ENCODE results near the gene CASKIN2. TPM values are rescaled to one million over a fixed set of nuclear protein-coding genes. Genes with fewer than 3 reads are reported as not detected.

CASKIN2 gene
- total RNA-seq, 2 donors from 2014 or later = 2.9 to 5.4 TPM

DNA sequence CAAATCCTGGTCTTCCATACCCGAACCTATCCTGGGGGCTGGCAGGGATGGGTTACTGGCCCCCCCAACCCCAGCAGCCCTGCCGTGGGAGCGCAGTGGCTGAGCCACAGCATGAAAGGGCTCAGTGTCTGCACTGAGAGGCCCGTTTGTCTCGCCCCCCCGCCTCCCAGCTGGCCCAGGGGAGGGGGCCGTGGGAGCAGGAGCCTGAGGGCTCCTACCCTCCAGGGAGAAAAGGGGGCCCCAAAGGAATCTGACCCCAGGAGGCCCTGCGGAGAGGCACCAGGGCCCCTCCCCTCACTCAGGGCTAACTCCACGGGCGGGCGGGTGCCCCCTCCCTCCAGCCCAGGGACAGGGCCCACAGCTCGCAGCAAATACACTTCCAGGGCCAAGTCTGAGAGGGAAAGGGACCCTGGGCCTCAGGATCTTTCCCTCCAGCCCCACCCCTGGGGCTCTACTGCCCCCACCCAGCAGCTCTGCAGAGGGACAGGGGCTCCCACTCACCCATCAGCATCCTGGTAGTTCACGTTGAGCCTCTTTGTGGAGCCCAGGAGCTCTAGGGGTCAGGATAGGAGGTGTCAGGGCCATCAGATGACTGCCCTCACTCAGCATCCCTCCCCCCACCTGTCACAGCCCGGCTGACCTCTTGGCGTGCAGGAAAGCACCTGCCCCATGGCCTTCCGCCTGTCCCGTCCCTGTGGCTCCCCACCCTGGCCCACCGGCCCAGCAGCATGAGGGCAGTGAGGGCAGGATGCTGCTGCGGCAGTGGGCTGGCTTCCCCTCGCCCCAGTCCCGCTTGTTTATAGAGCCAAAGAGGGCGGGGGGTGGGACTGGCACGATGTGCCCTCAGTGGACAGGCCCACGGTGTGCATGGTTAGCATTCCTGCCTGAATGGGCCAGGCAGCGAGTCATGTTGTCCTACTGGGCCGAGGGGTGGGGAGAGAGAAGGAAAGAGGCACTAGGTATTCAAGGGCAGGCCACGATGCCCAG is 7.3 kb downstream of the CASKIN2 start:
- Mint-ChIP-seq H3K4me3 (no peak overlapping the region), H3K4me1 (no peaks in the 10 kb centered on the region), H3K27me3 (no peaks in the 10 kb centered on the region), H3K27ac (no peak overlapping the region), H3K36me3 (ENCODE audit: low read depth) (no peaks in the 10 kb centered on the region), H3K9me3 (no peaks in the 10 kb centered on the region)
- no peak for ATAC-seq (replicated peaks)

DNA sequence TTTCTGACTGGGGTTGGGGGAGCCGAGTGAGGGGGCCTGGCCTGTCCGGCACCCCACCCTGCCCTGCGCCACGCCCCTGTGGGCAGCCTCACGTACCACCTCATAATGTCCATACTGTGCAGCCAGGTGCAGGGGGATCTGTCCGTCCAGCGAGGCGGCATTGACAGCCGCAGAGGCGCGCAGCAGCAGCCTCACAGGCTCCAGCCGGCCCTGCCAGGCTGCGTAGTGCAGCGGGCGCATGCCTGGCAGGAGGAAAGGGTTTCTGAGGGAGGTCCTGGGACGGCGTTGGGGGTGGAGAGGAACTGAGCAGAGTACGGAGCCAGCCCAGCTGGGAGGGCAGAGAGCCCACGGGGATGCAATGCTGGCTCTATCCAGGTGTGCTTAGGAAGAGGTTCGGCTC is 8.4 kb downstream of the CASKIN2 start:
- Mint-ChIP-seq H3K4me1 (no peaks in the 10 kb centered on the region), H3K9me3 (no peaks in the 10 kb centered on the region), H3K36me3 (ENCODE audit: low read depth) (no peaks in the 10 kb centered on the region), H3K27ac (no peak overlapping the region), H3K4me3 (no peak overlapping the region), H3K27me3 (no peaks in the 10 kb centered on the region)
- ATAC-seq (replicated peaks) = no peak

GRCh38 chr17:75506134-75506533 is 9.2 kb downstream of the CASKIN2 start:
- Mint-ChIP-seq H3K9me3 (no peaks in the 10 kb centered on the region), H3K27me3 (no peaks in the 10 kb centered on the region), H3K27ac (no peak overlapping the region), H3K36me3 (ENCODE audit: low read depth) (no peaks in the 10 kb centered on the region), H3K4me1 (no peaks in the 10 kb centered on the region), H3K4me3 (no peak overlapping the region)
- no peak for ATAC-seq (replicated peaks)

GRCh38 chr17:75505640-75506039 is 9.7 kb downstream of the CASKIN2 start:
- H3K9me3 Mint-ChIP-seq = no peaks in the 10 kb centered on the region

DNA sequence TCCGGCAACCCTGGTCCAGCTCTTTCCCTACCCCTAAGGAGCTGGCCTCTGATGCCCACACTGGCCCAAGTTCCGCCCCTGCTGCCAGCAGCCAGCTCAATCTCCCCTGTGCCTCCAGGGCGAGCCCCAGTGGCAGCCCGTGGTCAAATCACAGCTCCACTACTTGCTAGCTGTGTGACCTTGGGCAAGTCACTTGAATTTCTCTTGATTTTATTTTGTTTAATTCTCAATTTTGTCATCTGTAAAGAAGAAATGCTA is 10.3 kb downstream of the CASKIN2 start:
- Mint-ChIP-seq H3K4me3 (no peak overlapping the region), H3K27me3 (no peaks in the 10 kb centered on the region)

More at GRCh38 chr17:75505640-75506039, 9.7 kb downstream of the CASKIN2 start:
- H3K4me3 Mint-ChIP-seq = no peak overlapping the region
- H3K27ac Mint-ChIP-seq = no peak overlapping the region
- no peaks in the 10 kb centered on the region for H3K4me1 Mint-ChIP-seq
- H3K36me3 Mint-ChIP-seq (ENCODE audit: low read depth) = no peaks in the 10 kb centered on the region
- no peaks in the 10 kb centered on the region for H3K27me3 Mint-ChIP-seq
- ATAC-seq (replicated peaks) = no peak

GRCh38 chr17:75504347-75505151 is 10.8 kb downstream of the CASKIN2 start:
- no peaks in the 10 kb centered on the region for H3K27me3 Mint-ChIP-seq
- H3K9me3 Mint-ChIP-seq = no peaks in the 10 kb centered on the region
- no peak overlapping the region for H3K4me3 Mint-ChIP-seq
- no peaks in the 10 kb centered on the region for H3K36me3 Mint-ChIP-seq (ENCODE audit: low read depth)
- ATAC-seq (replicated peaks) = peak; percentile 61
- H3K4me1 Mint-ChIP-seq = no peaks in the 10 kb centered on the region
- no peak overlapping the region for H3K27ac Mint-ChIP-seq

More for the DNA sequence above, 10.3 kb downstream of the CASKIN2 start:
- H3K9me3 Mint-ChIP-seq = no peaks in the 10 kb centered on the region
- H3K27ac Mint-ChIP-seq = no peak overlapping the region
- ATAC-seq (replicated peaks) = no peak
- H3K4me1 Mint-ChIP-seq = no peaks in the 10 kb centered on the region
- no peaks in the 10 kb centered on the region for H3K36me3 Mint-ChIP-seq (ENCODE audit: low read depth)

- no peaks in the 10 kb centered on the region for H3K36me3 Mint-ChIP-seq (ENCODE audit: low read depth)
- H3K4me1 Mint-ChIP-seq = no peaks in the 10 kb centered on the region
- no peak for ATAC-seq (replicated peaks)
- H3K9me3 Mint-ChIP-seq = no peaks in the 10 kb centered on the region
- no peak overlapping the region for H3K4me3 Mint-ChIP-seq
- H3K27ac Mint-ChIP-seq = no peak overlapping the region
- no peaks in the 10 kb centered on the region for H3K27me3 Mint-ChIP-seq
Measured at GRCh38 chr17:75503976-75504346, 11.4 kb downstream of the CASKIN2 start.

DNA sequence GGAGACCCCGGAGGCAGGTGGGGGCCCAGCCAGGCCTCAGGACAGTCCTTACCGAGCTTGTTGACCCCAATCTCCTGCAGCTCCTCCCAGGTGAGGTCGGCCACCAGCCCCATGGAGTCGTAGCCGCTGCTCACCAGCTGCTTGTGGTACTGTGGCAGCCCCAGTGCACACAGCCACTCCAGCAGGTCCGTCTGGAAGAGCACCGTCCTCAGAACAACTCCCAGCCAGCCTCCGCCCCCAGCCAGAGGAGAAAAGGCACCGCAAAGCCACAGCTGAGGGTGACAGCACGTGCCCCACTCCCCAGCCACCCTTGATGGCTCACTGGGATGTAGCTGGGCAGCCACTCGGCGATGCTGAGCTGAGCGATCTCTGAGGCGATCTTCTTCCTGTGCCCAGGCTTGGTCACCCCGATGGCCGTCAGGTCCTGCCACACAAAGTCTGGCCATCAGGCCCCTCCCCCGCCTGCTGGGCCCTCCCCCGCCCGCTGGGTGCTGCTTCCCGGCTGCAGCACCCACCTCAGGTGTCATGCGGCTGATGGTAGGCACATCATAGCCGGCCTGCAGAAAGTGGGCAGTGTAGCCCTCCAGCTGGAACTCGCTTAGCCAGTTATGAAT is 11.9 kb downstream of the CASKIN2 start:
- Mint-ChIP-seq H3K4me3 (no peak overlapping the region), H3K4me1 (no peaks in the 10 kb centered on the region), H3K27me3 (no peaks in the 10 kb centered on the region), H3K27ac (no peak overlapping the region), H3K36me3 (ENCODE audit: low read depth) (no peaks in the 10 kb centered on the region), H3K9me3 (no peaks in the 10 kb centered on the region)
- ATAC-seq (replicated peaks) = no peak

GRCh38 chr17:75502721-75503329 is 12.5 kb downstream of the CASKIN2 start:
- no peak for ATAC-seq (replicated peaks)
- Mint-ChIP-seq H3K4me1 (no peaks in the 10 kb centered on the region), H3K4me3 (no peak overlapping the region), H3K36me3 (ENCODE audit: low read depth) (peaks cover under 1% of the 10 kb centered on the region), H3K27me3 (no peaks in the 10 kb centered on the region), H3K27ac (no peak overlapping the region), H3K9me3 (no peaks in the 10 kb centered on the region)

- Mint-ChIP-seq H3K36me3 (ENCODE audit: low read depth) (peaks cover 6% of the 10 kb centered on the region), H3K27me3 (no peaks in the 10 kb centered on the region), H3K27ac (no peak overlapping the region), H3K9me3 (no peaks in the 10 kb centered on the region), H3K4me3 (no peak overlapping the region), H3K4me1 (no peaks in the 10 kb centered on the region)
- ATAC-seq (replicated peaks) = no peak
Measured at GRCh38 chr17:75502072-75502720, 13.1 kb downstream of the CASKIN2 start.

GRCh38 chr17:75501378-75502071 is 13.8 kb downstream of the CASKIN2 start:
- ATAC-seq (replicated peaks) = no peak

DNA sequence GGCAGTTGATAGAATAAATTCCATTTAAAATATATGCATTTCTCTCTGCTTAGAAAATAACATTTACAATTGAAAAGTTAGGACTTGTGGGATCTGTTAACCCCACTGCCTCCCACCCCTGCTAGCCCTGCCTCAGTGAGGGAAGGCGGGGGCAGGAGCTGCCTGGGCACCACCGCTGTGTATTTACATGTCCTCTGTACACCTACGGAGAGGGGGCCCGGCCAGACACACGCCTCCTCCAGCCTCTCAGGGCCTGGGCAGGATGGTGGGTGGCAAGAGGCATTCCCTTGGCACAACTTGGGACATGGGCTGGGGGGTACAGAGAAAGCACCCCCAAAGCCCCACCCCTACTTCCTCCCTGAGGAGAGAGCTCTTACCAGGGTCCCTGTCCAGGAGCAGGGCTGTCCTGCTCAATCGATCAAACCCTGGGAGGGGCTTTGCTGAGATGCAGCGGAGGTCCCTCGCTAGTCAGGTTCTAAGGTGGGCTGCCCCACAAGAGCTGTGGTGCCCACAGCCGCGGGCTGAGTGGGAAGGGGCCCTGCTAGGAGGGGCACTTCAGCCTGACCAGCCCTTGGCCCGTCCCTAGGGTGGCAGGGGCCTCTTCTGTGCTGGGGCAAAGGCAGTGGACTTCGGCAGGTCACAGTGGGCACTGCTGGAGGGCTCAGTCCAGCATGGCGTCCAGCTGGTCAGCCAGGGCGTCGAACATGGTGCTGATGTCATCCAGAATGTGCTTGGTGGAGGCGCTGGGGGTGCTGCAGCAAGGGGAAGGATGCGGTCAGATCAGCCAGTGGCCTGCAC is 14.7 kb downstream of the CASKIN2 start:
- H3K36me3 Mint-ChIP-seq (ENCODE audit: low read depth) = peaks cover 11% of the 10 kb centered on the region
- H3K4me3 Mint-ChIP-seq = no peak overlapping the region
- ATAC-seq (replicated peaks) = no peak
- H3K27me3 Mint-ChIP-seq = no peaks in the 10 kb centered on the region
- H3K27ac Mint-ChIP-seq = no peak overlapping the region
- no peaks in the 10 kb centered on the region for H3K9me3 Mint-ChIP-seq
- H3K4me1 Mint-ChIP-seq = no peaks in the 10 kb centered on the region

More at GRCh38 chr17:75501378-75502071, 13.8 kb downstream of the CASKIN2 start:
- H3K36me3 Mint-ChIP-seq (ENCODE audit: low read depth) = peaks cover 6% of the 10 kb centered on the region
- no peak overlapping the region for H3K27ac Mint-ChIP-seq
- H3K4me3 Mint-ChIP-seq = no peak overlapping the region
- no peaks in the 10 kb centered on the region for H3K27me3 Mint-ChIP-seq
- no peaks in the 10 kb centered on the region for H3K9me3 Mint-ChIP-seq
- H3K4me1 Mint-ChIP-seq = no peaks in the 10 kb centered on the region
